ENCODE measurements around the gene PLEKHH3.

Gene PLEKHH3

GRCh38 chr17:42684929-42685556 lies 8.2 kb upstream of the PLEKHH3 start:
- DNase-seq = no peak

- DNase-seq = no peak
Observed at GRCh38 chr17:42683407-42684034, 6.7 kb upstream of the PLEKHH3 start.

GRCh38 chr17:42682722-42683403 lies 6.1 kb upstream of the PLEKHH3 start:
- peak; percentile 37 for DNase-seq

- peak; percentile 70 for DNase-seq
Observed at GRCh38 chr17:42681976-42682721, 5.4 kb upstream of the PLEKHH3 start, which contains the start of gene CNTNAP1. CNTNAP1 (plus strand) TSS chr17:42682531; CDS start chr17:42682830, 299 bp downstream.

GRCh38 chr17:42680331-42680808 lies 3.6 kb upstream of the PLEKHH3 start:
- no peak for DNase-seq

- peak; percentile 49 for DNase-seq
Observed at GRCh38 chr17:42679492-42680330, 2.9 kb upstream of the PLEKHH3 start.

- DNase-seq = no peak
Observed at GRCh38 chr17:42678951-42679491, 2.2 kb upstream of the PLEKHH3 start.

- DNase-seq = peak; percentile 70
Observed at GRCh38 chr17:42677921-42678781, 1.4 kb upstream of the PLEKHH3 start.

- peak; percentile 98 for DNase-seq
Observed at GRCh38 chr17:42677012-42677857, 441 bp upstream of the PLEKHH3 start.

GRCh38 chr17:42675965-42676423 lies 800 bp downstream of the PLEKHH3 start:
- DNase-seq = peak; percentile 19

GRCh38 chr17:42675348-42675964 lies 1.3 kb downstream of the PLEKHH3 start:
- no peak for DNase-seq

- no peak for DNase-seq
Observed at GRCh38 chr17:42674755-42675347, 1.9 kb downstream of the PLEKHH3 start.

GRCh38 chr17:42673885-42674754 lies 2.7 kb downstream of the PLEKHH3 start:
- DNase-seq = no peak

GRCh38 chr17:42673266-42673884 lies 3.4 kb downstream of the PLEKHH3 start:
- no peak for DNase-seq

GRCh38 chr17:42672038-42672437 lies 4.8 kb downstream of the PLEKHH3 start:
- DNase-seq = no peak

- DNase-seq = no peak
Observed at GRCh38 chr17:42670789-42671657, 5.8 kb downstream of the PLEKHH3 start.
